SK-N-SH (cell line): ENCODE results near the gene STAG2.

Source experiments
- CHD2 ChIP-seq: fragments of 150-350 bp; IDR thresholded peaks from 2 replicates; pipeline ENCODE4 v1.6.1; 2018; ENCODE audit warnings: low read length; ENCODE audit not compliant: partially characterized antibody
- CTCF ChIP-seq: fragments of 200-600 bp; sonication (generic); IDR thresholded peaks from 2 replicates; pipeline ENCODE4 v1.6.1; 2017; ENCODE audit warnings: antibody characterized with exemption, mild to moderate bottlenecking, moderate library complexity
- EP300 ChIP-seq, 2 experiments: IDR thresholded peaks; 2 replicates each; pipeline versions ENCODE4 v1.4.0 to v1.6.1; 2012; ENCODE audit warnings: borderline replicate concordance in 1 of 2, low read depth in 1 of 2, low read length in 1 of 2
- EZH2phosphoT487 ChIP-seq: fragments of 200-600 bp; sonication (generic); IDR thresholded peaks from 2 replicates; pipeline ENCODE4 v1.6.1; 2017; ENCODE audit warnings: low read depth, mixed run types, mild to moderate bottlenecking, antibody characterized with exemption, moderate library complexity, borderline replicate concordance
- FOXM1 ChIP-seq: IDR thresholded peaks from 2 replicates; pipeline ENCODE4 v1.4.0; 2012; ENCODE audit warnings: low read depth, mild to moderate bottlenecking
- GATA2 ChIP-seq: sonication (generic); formaldehyde crosslinking; IDR thresholded peaks from 2 replicates; pipeline ENCODE4 v1.5.0; 2020; ENCODE audit warnings: mild to moderate bottlenecking, missing genetic modification reagents
- MAX ChIP-seq: IDR thresholded peaks from 2 replicates; pipeline ENCODE4 v1.4.0; 2012; ENCODE audit warnings: low read depth
- MEF2A ChIP-seq: IDR thresholded peaks from 2 replicates; pipeline ENCODE4 v1.4.0; 2012; ENCODE audit warnings: low read depth, borderline replicate concordance
- REST ChIP-seq: IDR thresholded peaks from 2 replicates; pipeline ENCODE4 v1.6.1; 2012; ENCODE audit warnings: mild to moderate bottlenecking, low read depth, low read length, moderate library complexity
- SMC3 ChIP-seq: IDR thresholded peaks from 2 replicates; pipeline ENCODE4 v1.6.1; 2012; ENCODE audit warnings: low read depth, low read length, improper control_type of control experiment
- TCF12 ChIP-seq: IDR thresholded peaks from 2 replicates; pipeline ENCODE4 v1.4.0; 2012

- TF ChIP-seq EP300 (IDR thresholded peaks at IDR 0.05; ENCODE audit: borderline replicate concordance in 1 of 2, low read depth in 1 of 2, low read length in 1 of 2) (no peak), CTCF (no peak), FOXM1 (no peak), TCF12 (no peak), MEF2A (no peak), SMC3 (no peak), REST (no peak), CHD2 (no peak), MAX (0 out of 2 replicates have a peak, but pooled peaks have one; percentile 42), GATA2 (CRISPR knock-in tag) (no peak), EZH2phosphoT487 (no peak)
Measured at GRCh38 chrX:123959281-123960063, 2.0 kb upstream of the STAG2 start.
